Astrocyte of the hippocampus (primary cell): ENCODE data around the gene NTN3.

Experiments
- DNase-seq: peaks from one replicate; pipeline ENCODE4 v3.0.0; 2011; ENCODE audit warnings: low read depth, low spot score

NTN3 gene

DNA sequence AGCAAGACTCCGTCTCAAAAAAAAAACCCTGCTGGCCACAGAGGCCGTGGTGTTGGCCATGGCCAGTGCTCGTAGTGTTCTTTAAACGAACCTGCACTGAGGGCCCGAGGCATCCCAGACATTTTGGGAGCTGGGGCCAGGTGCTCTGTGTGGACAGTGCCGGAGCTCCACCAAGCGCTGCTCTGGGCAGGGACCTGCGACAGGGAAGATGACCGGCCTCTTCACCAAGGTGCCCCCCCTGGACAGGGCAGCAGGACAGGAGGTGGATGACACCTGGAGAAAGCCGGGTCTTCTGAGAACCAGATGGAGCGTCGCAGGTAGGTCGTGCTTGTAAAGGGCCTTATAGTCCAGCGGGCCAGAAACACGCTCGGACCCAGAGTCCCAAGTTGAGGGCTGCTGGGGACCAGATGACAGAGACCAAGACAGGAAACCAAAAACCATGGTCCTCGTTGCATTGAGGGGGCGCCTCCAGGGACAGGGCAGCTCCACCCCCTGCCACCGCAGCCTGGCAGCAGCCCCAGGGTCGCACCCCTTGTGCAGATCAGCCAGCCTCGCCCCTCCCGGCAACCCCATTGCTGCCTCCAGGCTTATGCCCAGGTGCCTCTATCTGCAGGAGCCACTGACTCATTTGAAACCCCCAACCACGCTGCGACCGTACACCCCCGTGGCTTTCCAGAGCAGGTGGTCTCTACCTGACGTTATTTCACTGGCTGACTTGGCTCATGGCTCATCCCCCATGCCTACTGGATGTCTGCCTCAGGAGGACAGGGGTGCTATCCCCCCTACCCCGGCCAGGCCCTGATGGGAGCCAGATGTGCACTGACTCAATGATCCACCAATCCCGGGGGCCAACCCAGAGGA, 4.2 kb upstream of the NTN3 start:
- DNase-seq, result no peak

DNA sequence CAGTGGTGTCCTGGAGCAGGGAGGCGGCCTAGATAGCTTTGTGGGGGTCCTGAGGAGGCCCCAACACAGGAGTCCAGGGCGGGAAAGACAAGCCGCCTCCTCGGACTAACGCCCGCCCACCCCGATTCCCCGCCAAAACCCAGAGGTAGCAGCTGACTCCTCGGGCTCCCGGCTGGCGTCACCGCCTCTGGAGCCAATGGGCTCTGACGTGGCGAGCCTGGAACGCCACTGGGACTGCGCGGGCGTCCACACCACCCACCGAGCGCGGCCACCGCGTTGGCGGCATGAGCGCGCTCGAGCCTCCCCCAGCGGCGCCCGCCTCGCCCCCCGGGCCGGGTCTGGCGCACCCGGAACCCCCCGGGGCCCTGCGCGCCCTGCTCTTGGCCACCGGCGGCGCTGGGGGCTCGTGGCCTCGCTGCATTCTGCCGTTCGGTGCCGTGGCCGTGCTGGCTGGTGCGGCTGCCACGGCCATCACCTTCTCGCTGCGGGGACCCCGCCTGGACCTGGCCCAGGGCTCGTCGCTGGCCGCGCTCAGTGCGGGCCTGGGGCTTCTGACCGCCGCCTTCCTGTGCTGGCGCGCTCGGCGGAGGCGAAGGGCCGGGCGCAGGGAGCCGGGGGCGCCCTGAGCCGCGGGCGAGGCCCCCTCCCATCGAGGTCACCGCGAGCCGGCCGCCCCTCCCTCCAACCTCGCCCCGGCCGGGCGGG, 3.4 kb upstream of the NTN3 start:
- peak; percentile 88 for DNase-seq

DNA sequence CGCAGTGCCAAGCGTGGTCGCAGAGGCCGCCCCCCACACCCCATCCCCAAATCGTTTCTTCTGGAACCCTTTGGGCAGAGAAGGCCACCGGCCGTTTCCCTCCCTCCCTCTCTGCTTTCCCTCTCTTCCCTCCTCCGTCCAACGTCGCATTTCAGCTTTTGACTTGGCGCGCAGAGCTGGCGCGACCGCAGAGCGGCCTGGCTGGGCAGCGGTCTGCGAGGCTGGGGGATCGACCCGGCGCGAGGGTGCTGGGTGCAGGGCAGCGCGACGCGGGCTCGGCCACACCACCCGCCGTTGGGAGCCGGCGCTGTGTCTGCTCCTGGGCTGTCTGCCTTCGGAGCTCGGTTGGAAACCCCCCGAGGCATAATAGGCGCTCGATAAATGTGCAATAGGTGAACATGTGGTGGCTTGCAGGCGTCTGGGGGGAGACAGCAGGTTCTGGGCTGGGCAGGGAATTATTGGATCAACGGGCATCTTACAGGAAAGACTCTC, 2.8 kb upstream of the NTN3 start:
- peak; percentile 70 for DNase-seq

DNA sequence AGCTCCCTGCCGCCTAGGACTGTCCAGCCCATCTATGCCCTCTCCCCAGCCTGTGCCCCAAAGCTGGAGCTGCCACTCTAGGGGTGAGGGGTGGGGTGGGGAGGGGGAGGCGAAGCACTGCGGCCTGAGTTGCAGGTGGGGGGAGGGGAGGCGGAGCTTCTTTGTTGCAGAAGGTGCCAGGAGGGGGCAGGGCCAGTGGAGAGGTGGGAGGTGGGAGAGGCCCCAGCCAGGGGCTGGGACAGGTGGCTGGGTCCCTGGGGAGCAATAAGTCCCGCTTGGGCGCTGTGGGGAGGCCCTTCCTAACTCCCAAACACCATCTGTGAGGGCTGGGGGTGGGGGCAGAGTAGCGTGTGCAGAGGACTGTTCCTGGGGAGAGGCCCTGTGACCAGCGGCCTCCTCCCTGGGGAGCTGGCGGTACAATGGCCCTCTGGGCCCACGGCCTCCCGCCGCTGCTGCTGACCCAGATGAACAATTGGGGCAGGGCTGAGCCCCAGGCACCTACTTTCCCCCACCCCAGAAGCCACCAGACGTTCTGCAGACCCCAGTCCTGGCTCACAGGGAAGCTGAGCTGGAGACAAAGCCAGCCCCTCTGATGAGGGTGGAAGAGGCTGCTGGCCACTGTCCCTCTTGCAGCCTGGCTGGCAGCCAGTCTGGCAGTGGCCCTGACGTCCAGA, 2.2 kb upstream of the NTN3 start:
- peak; percentile 20 for DNase-seq

DNA sequence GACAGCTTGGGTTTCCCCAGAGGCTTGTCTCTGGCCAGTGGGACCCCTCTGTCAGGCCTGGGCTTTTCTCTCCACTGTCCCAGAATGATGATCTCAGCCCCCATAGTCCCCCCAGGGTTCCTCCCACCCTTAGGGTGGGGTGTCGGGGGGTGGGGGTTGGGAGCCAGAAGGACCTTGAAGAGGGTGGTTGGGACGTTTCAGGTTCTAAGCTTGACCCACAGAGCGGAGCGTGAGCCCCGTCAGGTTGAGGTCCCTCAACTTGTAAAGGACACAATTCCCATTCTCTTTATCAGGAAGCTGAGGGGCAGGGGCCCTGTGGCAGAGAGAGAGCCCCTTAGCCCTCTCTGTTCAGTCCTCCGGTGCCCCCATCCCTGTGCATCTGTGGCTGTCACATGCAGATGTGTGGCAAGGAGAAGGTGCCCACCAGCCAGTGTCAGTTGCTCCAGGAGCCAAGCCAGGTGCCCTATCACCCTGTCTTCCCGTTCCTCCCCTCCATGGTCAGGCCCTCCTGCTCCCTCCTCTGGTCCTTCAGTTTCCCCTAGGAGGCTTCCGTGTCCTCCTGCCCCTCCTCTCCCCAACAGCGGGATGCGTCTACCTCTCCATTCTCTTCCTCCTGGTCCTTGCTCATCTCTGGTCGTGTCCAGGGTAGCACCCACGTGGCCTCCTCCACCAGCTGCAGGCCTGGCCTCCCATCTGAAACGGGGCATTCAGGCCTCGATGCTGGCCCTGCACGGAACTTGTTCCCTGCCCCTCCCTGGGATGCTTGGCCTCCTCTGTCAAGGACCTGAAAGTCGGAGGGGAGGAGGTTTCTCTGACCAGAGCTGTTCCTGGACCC, 1.5 kb upstream of the NTN3 start:
- DNase-seq, result no peak

DNA sequence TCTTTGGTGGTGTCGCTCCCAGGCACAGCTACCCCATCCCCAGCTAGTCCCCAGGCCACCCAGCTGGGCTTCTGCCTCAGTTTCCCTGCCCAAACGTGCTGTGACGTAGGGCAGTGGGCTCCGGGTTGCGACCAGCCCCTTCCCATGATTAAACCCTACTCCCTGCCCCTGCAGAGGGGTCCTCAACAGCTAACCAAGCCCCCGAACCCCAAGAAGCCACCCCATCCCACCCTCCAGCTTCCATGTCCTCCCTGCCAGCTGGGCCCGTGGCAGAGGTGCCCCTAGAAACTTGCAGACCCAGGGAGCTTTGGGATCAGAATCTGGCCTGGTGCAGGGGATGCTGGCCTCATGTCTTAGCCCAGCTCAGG, 879 bp upstream of the NTN3 start:
- DNase-seq, result no peak

DNA sequence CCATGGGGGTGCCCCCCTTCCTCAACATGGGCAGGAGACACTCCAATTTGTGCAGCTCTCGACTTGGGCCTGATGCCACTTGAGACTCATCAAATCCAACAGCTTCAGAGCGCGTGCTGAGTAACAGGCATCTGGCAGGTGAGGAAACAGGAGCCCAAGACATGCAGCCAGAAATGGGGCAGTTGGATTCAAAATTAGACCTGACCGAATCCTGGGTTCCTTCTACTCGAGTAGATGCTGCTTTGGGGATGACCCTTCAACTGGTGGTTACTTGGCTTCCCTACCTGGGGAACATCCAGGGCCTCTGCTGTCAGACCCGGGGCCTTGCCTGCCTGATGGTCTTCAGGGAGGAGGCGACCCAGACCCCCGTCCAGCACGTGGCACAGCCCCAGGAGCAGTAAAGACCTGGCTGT, 488 bp upstream of the NTN3 start:
- peak; percentile 28 for DNase-seq

DNA sequence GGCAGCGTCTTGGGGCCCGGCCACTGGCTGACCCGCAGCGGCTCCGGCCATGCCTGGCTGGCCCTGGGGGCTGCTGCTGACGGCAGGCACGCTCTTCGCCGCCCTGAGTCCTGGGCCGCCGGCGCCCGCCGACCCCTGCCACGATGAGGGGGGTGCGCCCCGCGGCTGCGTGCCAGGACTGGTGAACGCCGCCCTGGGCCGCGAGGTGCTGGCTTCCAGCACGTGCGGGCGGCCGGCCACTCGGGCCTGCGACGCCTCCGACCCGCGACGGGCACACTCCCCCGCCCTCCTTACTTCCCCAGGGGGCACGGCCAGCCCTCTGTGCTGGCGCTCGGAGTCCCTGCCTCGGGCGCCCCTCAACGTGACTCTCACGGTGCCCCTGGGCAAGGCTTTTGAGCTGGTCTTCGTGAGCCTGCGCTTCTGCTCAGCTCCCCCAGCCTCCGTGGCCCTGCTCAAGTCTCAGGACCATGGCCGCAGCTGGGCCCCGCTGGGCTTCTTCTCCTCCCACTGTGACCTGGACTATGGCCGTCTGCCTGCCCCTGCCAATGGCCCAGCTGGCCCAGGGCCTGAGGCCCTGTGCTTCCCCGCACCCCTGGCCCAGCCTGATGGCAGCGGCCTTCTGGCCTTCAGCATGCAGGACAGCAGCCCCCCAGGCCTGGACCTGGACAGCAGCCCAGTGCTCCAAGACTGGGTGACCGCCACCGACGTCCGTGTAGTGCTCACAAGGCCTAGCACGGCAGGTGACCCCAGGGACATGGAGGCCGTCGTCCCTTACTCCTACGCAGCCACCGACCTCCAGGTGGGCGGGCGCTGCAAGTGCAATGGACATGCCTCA, 773 bp downstream of the NTN3 start:
- no peak for DNase-seq

DNA sequence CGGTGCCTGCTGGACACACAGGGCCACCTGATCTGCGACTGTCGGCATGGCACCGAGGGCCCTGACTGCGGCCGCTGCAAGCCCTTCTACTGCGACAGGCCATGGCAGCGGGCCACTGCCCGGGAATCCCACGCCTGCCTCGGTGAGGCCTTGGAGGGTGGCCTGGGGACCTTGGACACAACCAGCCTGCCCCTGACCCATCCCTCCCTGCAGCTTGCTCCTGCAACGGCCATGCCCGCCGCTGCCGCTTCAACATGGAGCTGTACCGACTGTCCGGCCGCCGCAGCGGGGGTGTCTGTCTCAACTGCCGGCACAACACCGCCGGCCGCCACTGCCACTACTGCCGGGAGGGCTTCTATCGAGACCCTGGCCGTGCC, 1.4 kb downstream of the NTN3 start:
- DNase-seq, result no peak

DNA sequence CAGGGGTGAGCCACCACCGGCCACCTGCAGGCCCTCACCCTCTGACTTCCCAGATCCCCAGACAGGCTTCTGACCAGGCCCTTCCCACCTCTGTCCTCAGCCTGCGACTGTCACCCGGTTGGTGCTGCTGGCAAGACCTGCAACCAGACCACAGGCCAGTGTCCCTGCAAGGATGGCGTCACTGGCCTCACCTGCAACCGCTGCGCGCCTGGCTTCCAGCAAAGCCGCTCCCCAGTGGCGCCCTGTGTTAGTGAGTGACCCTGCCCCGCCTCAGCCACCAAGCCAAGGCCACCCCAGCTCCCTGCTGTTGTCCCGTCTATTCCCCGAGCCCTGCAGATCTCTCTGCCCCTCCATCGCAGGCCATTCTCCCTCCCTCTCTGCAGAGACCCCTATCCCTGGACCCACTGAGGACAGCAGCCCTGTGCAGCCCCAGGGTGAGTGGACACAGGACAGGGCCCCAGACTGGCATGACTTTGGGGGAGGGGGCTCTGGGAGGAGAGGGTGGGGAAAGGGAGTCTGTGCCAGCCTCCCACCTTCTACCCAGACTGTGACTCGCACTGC, 1.9 kb downstream of the NTN3 start:
- DNase-seq, result no peak

DNA sequence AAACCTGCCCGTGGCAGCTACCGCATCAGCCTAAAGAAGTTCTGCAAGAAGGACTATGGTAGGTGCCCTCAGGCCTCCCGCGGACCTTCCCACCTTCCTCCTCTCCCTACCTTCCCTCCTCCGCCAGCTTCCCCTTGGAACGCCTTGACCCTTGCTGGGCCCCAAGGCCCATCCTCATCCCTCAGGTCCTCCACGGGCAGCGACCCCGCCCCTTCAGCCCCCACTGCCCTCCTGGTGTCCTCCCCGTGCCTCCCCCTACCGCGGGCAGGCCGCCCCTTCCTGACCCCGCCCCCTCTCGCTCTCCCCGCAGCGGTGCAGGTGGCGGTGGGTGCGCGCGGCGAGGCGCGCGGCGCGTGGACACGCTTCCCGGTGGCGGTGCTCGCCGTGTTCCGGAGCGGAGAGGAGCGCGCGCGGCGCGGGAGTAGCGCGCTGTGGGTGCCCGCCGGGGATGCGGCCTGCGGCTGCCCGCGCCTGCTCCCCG, 2.4 kb downstream of the NTN3 start:
- DNase-seq, result no peak

DNA sequence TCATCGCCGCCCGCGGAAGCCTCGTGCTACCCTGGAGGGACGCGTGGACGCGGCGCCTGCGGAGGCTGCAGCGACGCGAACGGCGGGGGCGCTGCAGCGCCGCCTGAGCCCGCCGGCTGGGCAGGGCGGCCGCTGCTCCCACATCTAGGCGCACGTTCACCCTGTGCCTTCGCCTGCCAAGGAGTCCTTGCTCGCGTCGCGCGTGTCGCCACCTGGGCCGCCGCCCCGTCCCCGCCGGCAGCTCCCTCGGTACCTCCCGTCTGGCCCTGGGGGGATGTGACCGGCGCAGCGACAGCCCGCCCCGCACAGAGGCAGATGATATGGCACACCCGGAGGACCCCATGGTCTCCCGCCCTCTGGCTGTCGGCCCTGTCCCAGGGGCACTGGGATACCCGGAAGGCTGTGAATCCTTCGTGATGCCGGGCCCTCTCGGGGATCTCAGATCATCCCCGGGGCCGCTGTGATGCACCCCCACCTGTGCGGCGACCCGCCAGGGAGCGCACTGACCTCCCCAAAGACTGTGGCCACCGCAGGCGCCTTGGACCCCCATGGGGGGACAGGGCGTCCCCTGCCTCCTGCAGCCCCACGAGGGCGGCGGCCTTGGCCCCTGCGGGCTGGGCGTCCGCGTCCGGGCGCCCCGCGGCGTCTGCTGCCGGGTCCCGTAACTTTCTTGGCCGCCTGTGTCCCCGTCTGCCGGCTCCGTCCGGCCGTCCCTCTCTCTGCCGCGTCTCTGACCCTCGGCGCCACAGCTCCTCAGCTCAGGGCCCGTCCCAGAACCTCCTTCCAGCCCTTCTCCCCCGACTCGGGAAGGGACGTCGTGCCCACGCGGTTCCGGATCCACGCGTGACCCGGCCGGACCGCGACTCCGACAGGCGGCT, 3.1 kb downstream of the NTN3 start:
- DNase-seq, result peak; percentile 73

DNA sequence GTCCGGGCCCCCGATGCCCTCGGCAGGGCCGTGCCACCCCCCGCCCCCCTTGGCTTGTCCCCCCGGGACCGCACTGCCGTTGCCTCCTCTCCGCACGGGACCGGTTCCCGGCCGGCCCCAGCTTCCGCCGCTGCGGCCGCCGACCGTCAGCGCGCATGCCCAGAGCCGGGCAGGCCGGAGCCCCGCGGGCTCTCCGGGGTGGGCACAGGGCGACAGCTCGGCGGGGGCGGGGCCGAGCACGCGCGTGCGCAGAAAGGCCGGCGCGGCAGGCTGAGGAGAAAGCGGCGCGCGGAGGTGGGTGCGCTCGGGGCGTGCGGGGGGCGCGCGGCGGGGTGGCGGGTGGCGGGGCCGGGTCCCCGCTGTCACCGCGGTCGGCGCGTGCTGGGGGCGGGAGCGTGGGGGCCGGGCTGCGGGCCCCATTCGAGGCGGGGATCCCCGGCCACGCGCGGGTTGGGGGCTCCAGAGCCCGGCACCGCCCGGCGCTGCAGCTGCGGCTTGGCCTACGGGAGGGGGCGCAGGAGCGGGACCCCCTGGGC, 3.8 kb downstream of the NTN3 start, which contains the start of gene TBC1D24:
Gene TBC1D24 (plus strand): TSS at position 251 of the 536 bp plus-strand sequence. CDS start 21,022 bp downstream, outside the sequence.
- DNase-seq, result peak; percentile 95

DNA sequence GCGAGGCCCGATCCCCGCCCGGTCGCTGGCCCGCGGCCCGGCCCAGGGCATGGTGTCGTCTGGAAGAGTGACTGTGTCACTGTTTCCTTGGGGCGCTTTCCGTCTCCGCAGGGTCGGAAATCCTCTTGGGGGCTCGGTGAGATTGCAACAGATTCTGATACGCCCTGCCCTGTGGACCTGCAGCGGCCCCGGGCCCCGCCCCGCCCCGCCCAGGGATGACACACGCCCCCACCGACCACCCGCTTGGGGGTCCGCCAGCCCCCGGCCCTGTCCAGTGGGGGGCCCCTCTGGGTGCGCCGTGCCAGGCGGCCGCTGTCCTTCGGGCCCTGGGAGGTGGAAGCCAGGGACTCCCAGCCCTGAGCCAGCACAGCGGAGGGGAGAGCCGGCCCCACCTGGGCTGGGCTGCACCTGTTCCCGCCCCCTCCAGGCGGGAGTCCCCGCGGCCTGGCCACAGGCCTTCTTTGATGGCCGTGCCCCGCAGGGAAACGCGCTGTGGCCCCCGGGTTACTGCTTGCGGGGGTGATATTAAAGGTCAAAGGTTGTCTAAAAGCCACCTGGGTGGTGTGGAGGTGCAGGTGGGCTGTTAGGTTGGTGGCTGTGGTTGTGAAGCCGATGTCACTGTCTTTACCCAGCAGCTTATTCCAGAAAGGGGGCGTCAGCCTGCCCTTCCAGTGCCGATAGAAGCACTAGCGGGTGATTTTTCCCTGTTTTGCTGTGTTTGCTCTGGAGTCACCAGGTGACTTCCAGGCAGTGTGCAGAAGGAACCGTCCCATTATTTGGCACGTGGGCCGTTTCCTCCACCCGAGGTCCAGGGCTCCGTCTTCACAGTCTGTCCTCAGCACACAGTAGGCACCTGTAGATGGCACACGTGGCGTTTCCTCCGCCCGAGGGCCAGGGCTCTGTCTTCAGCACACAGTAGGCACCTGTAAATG, 4.6 kb downstream of the NTN3 start:
- peak; percentile 32 for DNase-seq

DNA sequence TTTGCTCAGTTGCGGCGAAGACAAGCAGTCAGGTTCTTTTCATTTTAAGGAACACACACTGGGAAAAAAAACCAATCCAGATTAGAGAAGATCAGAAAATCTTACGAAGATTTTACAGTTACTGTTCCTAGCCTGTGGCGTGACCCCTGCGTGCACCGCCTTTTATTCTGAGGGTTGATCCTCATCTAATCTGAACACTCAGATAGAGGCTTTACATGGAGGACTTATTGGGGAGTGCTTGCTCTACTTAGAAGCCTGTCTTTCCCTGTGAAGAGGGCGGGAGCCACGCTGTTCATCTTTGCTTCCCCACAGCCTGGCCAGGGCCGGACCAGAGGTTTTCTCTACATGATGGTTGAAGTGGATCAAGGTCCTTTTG, 5.2 kb downstream of the NTN3 start:
- DNase-seq, result no peak

DNA sequence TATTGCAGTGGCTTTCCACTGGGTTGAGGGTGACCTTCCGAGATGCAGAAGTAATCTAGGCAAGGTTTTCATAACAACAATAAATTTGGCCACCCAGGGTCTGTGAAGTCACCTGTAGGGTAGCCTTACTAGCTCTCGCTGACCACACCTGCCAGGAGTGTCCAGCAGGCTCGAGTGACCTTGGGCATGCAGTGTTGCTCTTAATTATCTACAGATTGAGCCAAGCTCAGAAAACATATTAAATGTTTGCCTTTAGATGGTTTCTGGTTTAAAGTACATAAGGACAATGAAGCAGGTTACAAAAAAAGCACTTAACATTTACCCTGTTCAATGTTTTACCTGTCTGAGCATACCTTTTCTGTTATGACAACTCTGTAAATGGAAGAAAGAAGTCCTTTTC, 5.6 kb downstream of the NTN3 start:
- no peak for DNase-seq

DNA sequence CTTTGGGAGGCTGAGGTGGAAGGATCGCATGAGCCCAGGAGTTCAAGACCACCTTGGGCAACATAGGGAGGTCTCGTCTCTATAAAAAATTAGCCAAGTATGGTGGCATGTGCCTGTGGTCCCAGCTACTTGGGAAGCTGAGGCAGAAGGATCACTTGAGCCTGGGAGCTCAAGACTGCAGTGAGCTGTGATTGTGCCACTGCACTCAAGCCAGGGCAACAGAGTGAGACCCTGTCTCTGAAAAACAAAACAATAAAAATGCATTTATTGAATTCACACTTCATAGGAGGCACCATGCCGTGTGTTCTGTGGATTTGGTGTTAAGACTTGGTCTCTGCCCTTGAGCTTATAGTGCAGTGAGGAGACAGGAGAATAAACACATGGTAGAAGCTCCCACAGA, 6.2 kb downstream of the NTN3 start:
- no peak for DNase-seq

DNA sequence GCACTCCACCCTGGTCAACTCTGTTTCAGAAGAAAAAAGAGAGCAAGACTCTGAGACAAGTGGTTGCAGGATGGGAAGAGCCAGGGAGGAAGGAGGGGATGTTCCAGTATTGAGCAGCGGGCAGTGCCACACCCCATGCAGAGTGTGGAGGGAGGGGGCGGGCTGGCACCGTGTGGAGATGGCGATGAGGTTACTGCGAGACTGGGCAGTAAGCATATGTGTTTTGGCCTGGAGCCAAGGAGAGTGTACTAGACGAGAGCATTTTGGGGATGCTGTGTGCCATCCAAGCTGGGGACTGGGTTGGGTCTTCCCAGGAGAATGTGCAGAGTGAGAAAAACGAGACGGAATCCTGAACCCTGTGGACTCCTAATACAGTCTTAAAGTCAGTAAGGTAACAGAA, 7.2 kb downstream of the NTN3 start:
- DNase-seq, result no peak
